Activated CD4-positive, alpha-beta T cell treated with anti-CD3 and anti-CD28 coated beads for 36 hours (primary cell): ENCODE data around the gene LRFN3. TPM values are rescaled to one million over a fixed set of nuclear protein-coding genes. Genes with fewer than 3 reads are reported as not detected.

Experiments used
- ATAC-seq: fragments of 200-7000 bp; cut with Tn5 transposase; one replicate; pipeline ENCODE4 v1.10.0; 2021; ENCODE audit warnings: mild to moderate bottlenecking, moderate library complexity
- CTCF ChIA-PET: fragments of 350-600 bp; sonication (Branson Sonifier 250); formaldehyde crosslinking; loops from one replicate; lab custom pipeline; 2021; ENCODE audit warnings: antibody characterized with exemption; lab: Charles Lee
- POLR2A ChIA-PET: fragments of 350-600 bp; sonication (Branson Sonifier 250); formaldehyde crosslinking; loops from one replicate; lab custom pipeline; 2021; ENCODE audit warnings: antibody characterized with exemption, inconsistent platforms; lab: Charles Lee
- DNase-seq: peaks from one replicate; pipeline ENCODE4 v3.0.0-alpha.2; 2020
- H3K27ac Mint-ChIP-seq: one replicate; pipeline ENCODE4 v1.8.0; 2021; ENCODE audit warnings: mixed read lengths
- H3K27me3 Mint-ChIP-seq: one replicate; pipeline ENCODE4 v1.8.0; 2021; ENCODE audit warnings: mixed read lengths
- H3K36me3 Mint-ChIP-seq: one replicate; pipeline ENCODE4 v1.8.0; 2021; ENCODE audit warnings: low read depth, mixed read lengths
- H3K4me1 Mint-ChIP-seq: one replicate; pipeline ENCODE4 v1.8.0; 2021; ENCODE audit warnings: mixed read lengths
- H3K4me3 Mint-ChIP-seq: one replicate; pipeline ENCODE4 v1.8.0; 2021; ENCODE audit warnings: mild to moderate bottlenecking, moderate library complexity, mixed read lengths
- H3K9me3 Mint-ChIP-seq: one replicate; pipeline ENCODE4 v1.8.0; 2021; ENCODE audit warnings: low read depth, mixed read lengths
- intact Hi-C, 2 experiments: fragments of 100-400 bp; cut with DNase I in 1 of 2; cut with micrococcal nuclease in 1 of 2; formaldehyde crosslinking; loops; one replicate each; pipeline versions ENCODE4 v1.14.2 to v1.15.1; 2022 to 2024; cut with DNase I, micrococcal nuclease
- total RNA-seq, 2 experiments: library from RNA; stranded (reverse); gene quantifications; one replicate each; pipeline ENCODE4 v1.2.3, GENCODE V29; 2021

The LRFN3 gene
- total RNA-seq, 2 experiments from 2014 or later: 7.8 to 8.3 TPM

DNA sequence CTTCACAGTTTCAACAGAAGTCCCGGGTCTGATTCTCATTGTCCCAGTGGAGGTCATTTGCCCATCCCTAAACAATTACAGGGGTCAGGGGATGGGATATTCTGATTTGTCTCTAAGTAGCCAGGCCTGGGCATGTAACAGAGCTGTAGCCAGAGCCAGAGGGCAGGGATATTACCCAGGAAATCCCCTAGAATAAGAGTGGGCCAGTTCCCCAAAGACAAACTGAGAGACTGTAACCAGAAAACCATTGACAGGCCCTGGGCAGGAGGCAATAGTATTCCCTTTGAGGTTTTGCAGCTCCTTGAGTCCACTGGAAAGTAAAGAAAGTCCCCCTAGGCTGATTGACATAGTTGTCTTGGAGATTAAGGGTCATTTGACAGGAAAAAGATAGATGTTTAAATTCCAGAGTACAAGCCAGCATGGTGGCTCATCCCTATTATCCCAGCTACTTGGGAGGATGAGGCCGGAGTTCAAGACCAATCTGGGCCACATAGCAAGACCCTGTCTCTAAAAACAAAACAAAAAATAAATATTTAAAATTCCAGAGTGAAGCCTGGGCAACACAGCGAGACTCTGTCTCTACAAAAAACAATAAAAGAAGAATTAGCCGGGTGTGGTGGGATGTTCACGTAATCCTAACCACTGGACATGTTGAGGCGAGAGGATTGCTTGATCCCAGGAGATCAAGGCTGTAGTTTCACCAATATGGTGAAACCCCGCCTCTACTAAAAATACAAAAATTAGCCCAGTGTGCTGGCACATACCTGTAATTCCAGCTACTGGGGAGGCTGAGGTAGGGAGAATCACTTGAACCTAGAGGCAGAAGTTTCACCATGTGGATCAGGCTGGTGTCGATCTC, 57.0 kb downstream of the LRFN3 start:
- POLR2A ChIA-PET: no interaction called here
- ATAC-seq: no peak
- Mint-ChIP-seq H3K36me3 (peaks cover 18% of the 10 kb centered on the region), H3K9me3 (no peaks in the 10 kb centered on the region), H3K27ac (no peak overlapping the region), H3K4me3 (no peak overlapping the region), H3K27me3 (no peaks in the 10 kb centered on the region), H3K4me1 (peaks cover 26% of the 10 kb centered on the region)
- intact Hi-C loops: no loop called here
- CTCF ChIA-PET: interaction anchor here (1.2 to 1.3 kb wide), 2 partner anchors 31 to 62 kb away, joined by 4 read pairs; no protein-coding TSS in a partner anchor
- no peak for DNase-seq

GRCh38 chr19:35993923-35994598, 57.9 kb downstream of the LRFN3 start:
- CTCF ChIA-PET: interaction anchor here (1.1 to 1.4 kb wide), 4 partner anchors 18 to 254 kb away, joined by 4 to 7 read pairs (median 4); no protein-coding TSS in a partner anchor
- Mint-ChIP-seq H3K27ac (peak overlapping the region; percentile 67), H3K4me1 (peaks cover 26% of the 10 kb centered on the region), H3K9me3 (no peaks in the 10 kb centered on the region), H3K4me3 (peak overlapping the region; percentile 94), H3K27me3 (no peaks in the 10 kb centered on the region), H3K36me3 (peaks cover 18% of the 10 kb centered on the region)
- intact Hi-C loops: loop anchor here in 1 of 2 experiments (2.0 kb wide), 1 partner anchor 35 kb away; no protein-coding TSS in a partner anchor
- DNase-seq (peak; percentile 51), ATAC-seq (no peak)
- POLR2A ChIA-PET: no interaction called here

Other genes starting within 250 kb of the LRFN3 start
- gene ZBTB32, start 231.8 kb upstream of the LRFN3 start, total RNA-seq: 100 to 1,000 TPM; 232 to 265 TPM
- gene KMT2B, start 218.4 kb upstream of the LRFN3 start, total RNA-seq: 10 to 100 TPM; 48.6 to 49.4 TPM
- gene IGFLR1, start 193.9 kb upstream of the LRFN3 start, total RNA-seq: 10 to 100 TPM; 71.4 to 80.2 TPM
- gene U2AF1L4, start 191.0 kb upstream of the LRFN3 start, total RNA-seq: 10 to 100 TPM; 31.6 to 37.5 TPM
- gene PSENEN, start 190.7 kb upstream of the LRFN3 start, total RNA-seq: 10 to 100 TPM; 36.0 to 37.9 TPM
- 10 to 100 TPM in 1 of 2 experiments, 1 to 10 TPM in 1; 8.4 to 12.7 TPM for gene LIN37, start 187.8 kb upstream of the LRFN3 start, total RNA-seq
- gene HSPB6, start 179.3 kb upstream of the LRFN3 start, total RNA-seq: under 1 TPM; 0.53 to 0.93 TPM
- 10 to 100 TPM; 39.8 to 62.8 TPM for gene PROSER3, start 178.2 kb upstream of the LRFN3 start, total RNA-seq
- gene ARHGAP33, start 160.8 kb upstream of the LRFN3 start, total RNA-seq: 10 to 100 TPM; 27.8 to 35.2 TPM
- not detected for gene PRODH2, start 123.5 kb upstream of the LRFN3 start, total RNA-seq
- not detected for gene NPHS1, start 83.9 kb upstream of the LRFN3 start, total RNA-seq
- under 1 TPM; 0.93 to 0.98 TPM for gene KIRREL2, start 79.5 kb upstream of the LRFN3 start, total RNA-seq
- 1 to 10 TPM; 2.3 to 3.0 TPM for gene APLP1, start 67.8 kb upstream of the LRFN3 start, total RNA-seq
- gene NFKBID, start 35.8 kb upstream of the LRFN3 start, total RNA-seq: 10 to 100 TPM; 60.1 TPM
- 10 to 100 TPM; 27.0 to 32.7 TPM for gene HCST, start 33.8 kb upstream of the LRFN3 start, total RNA-seq
- not detected for gene TYROBP, start 28.1 kb upstream of the LRFN3 start, total RNA-seq
- 10 to 100 TPM; 16.0 to 19.2 TPM for gene SDHAF1, start 58.8 kb downstream of the LRFN3 start, total RNA-seq
- 1 to 10 TPM; 1.6 to 1.7 TPM for gene SYNE4, start 72.4 kb downstream of the LRFN3 start, total RNA-seq
- gene ALKBH6, start 77.8 kb downstream of the LRFN3 start, total RNA-seq: 10 to 100 TPM; 40.6 to 42.2 TPM
- gene CLIP3, start 96.5 kb downstream of the LRFN3 start, total RNA-seq: under 1 TPM; 0.16 to 0.42 TPM
- gene THAP8, start 117.9 kb downstream of the LRFN3 start, total RNA-seq: 1 to 10 TPM; 3.1 to 3.4 TPM
- 10 to 100 TPM; 13.6 to 14.3 TPM for gene WDR62, start 118.5 kb downstream of the LRFN3 start, total RNA-seq
- not detected for gene OVOL3, start 174.8 kb downstream of the LRFN3 start, total RNA-seq
- 10 to 100 TPM; 89.6 to 97.3 TPM for gene POLR2I, start 178.5 kb downstream of the LRFN3 start, total RNA-seq
- 100 to 1,000 TPM; 111 to 117 TPM for gene TBCB, start 179.1 kb downstream of the LRFN3 start, total RNA-seq
- 100 to 1,000 TPM; 345 to 452 TPM for gene CAPNS1, start 203.7 kb downstream of the LRFN3 start, total RNA-seq
- gene COX7A1, start 216.1 kb downstream of the LRFN3 start, total RNA-seq: not detected